Measurements from ENCODE around the gene RPS10.
"Not testable (repeated sequence)": the region's sequence is repeated elsewhere in the genome, so short reads cannot be mapped to it uniquely, and the experiment has no call there.

RPS10 gene

DNA sequence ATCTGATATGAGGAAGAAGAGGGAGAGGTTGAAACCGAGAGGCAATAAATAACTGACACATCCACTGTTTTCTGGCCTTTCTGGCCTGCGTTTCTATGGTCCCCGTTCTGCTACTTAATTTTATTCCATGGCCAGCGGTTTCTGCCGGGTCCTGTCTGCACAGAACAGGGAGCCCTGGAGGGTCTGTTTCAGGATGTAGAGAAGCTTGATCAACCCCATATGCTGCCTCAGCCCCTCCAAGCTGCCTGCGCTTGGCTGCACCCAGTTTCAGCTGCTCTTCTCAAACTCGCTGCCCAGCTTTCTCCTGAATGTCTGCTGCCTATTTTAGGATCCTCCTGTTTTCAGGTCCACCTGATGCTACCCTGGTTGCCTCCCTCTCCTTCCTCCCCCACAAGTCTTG, 21.5 kb upstream of the RPS10 start:
- DNase-seq: no peak

DNA sequence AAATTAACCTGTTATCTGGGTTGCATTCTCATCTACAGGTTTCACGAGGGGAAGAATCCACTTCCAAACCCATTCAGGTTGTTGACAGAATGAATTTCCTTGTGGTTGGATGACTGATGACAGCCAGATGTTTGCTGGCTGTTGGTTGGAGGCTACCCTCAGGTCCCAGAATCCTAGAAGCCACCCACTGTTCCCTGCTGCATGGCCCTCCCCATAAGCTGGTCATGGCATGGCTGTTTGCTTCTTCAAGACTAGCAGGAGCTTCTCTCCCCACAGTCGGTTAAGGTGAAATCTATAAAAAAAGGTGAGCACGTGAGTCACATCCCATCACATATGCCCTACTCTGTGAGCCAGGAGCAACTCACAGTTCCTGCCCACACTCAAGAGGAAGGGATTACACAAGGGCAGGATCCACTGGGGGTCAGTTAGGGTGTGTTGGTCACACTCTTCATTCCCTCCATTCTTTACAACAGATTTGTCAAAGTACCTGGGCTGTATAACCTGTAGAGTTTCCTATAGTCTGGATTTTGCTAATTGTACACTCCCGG, 19.5 kb upstream of the RPS10 start:
- no peak for DNase-seq

DNA sequence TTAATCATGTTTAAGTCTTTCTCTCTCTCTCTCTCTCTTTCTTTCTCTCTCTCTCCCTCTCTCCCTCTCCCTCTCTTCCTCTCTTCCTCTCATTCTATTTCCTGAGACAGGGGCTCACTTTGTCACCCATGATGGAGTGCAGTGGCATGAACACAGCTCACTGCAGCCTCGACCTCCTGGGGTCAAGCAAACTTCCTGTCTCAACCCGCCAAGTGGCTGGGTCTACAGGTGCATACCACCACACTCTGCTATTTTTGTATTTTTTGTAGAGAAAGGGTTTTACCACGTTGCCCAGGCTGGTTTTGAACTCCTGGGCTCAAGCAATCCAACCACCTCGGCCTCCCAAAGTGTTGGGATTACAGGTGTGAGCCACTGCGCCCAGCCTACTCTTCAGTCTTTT, 15.7 kb upstream of the RPS10 start:
- no peak for DNase-seq

DNA sequence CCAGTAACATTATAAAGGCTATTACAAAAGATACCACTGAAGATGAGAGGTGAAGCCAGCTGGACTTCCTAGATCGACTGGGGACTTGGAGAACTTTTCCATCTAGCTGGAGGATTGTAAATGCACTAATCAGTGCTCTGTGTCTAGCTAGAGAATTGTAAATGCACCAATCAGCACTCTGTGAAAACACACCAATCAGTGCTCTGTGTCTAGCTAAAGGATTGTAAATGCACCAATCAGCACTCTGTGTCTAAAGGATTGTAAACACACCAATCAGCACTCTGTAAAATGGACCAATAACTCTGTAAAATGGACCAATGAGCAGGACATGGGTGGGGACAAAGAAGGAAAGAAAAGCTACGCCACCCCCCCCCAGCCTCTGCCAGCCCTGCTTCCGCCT, 13.6 kb upstream of the RPS10 start:
- no peak for DNase-seq

DNA sequence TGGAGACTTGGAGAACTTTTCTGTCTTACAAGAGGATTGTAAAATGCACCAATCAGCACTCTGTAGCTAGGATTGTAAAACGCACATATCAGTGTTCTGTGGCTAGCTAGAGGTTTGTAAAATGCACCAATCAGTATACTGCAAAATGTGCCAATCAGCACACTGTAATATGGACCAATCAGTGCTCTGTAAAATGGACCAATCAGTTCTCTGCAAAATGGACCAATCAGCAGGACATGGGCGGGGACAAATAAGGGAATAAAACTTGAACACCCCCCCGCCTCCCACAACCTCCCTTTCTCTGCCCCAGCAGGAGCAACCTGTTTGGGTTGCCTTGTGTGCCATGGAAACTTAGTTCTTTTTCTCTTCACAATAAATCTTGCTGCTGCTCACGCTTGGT, 12.8 kb upstream of the RPS10 start:
- no peak for DNase-seq

- no peak for DNase-seq
Observed at GRCh38 chr6:34437644-34437970, 11.7 kb upstream of the RPS10 start.

DNA sequence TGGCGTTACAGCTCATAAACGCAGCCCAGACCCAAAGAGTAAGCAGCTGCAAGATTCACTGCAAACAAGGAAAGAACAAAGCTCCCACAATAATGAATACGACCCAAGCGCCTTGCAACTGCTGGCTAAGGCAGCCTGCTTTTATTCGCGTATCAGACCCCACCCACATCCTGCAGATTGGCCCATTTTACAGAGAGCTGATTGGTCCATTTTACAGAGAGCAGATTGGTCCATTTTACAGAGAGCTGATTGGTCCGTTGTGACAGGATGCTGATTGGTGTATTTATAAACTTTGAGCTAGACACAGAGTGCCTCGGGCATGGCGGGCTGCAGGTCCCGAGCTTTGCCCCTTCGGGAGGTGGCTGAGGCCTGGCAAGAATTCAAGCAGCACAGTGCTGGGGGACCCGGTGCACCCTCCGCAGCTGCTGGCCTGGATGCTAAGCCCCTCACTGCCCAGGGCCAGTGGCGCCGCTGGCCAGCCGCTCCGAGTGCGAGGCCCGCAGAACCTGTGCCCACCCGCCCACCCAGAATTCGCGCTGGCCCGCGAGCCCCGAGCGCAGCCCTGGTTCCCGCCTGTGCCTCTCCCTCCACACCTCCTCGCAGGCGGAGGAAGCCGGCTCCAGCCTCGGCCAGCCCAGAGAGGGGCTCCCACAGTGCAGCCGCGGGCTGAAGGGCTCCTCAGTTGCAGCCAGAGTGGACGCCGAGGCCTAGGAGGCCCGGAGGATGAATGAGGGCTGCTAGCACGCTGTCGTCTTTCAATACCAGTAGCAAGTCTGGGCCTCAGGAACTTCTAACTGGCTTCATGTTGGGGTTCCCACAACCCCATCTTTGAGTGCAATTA, 11.2 kb upstream of the RPS10 start:
- no peak for DNase-seq

DNA sequence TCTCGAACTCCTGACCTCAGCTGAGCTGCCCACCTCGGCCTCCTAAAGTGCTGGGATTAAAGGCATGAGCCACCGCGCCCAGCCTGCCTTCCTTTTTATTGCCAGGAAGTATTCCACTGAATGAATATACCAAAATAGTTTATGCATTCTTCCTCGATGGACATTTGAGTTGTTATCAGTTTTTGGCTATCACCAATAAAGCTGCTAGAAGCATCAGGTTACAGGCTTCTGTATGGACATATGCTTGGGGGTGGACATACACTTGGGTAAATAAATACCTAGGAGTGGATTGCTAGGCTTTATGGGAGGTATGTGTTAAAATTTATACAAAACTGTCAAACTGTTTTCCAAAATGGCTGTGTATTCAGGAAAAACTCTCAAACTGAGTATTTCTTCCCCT, 10.0 kb upstream of the RPS10 start:
- no peak for DNase-seq

- DNase-seq: no peak
Observed at GRCh38 chr6:34425132-34425497, 754 bp downstream of the RPS10 start.

DNA sequence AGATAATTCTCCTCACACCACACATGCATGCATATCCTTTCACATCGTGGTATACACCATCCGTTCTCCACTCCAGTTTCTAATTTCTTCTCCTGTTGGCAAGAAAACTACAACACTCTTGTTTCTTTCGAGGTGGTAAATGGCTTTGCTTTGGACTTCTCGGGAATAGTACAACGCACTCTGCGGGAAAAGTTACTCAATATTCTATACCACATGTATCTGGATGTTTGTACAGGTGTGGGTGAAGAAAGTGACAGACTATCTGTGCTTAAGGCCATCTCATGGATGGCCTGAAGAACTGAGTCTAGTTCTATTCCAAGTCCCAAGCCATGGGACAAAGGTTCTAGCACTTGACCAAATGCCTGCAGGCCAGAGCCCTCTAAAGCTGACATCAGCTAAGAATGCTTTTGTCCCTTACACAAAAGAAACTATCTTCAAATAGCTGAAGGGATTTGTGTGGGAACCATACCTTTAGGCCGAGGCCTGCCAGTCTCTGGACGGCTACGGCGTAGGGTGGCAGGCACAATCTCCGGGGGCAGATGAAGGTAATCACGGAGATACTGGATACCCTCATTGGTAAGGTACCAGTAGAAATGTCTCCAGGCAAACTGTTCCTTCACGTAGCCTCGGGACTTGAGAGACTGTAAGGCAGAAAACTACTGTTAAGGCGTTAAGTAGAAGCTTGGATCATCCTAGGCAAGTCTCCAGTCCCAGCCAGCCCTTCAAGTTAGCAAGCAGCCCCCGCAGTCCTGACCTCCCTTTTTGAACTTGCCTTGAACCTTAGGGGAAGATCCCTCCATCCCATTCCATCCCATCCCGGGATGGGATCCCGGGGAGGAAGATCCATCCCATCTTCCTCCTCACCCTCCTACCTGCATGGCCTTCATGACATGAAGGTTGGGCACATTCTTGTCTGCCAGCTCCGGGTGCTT, 1.4 kb downstream of the RPS10 start:
- no peak for DNase-seq

DNA sequence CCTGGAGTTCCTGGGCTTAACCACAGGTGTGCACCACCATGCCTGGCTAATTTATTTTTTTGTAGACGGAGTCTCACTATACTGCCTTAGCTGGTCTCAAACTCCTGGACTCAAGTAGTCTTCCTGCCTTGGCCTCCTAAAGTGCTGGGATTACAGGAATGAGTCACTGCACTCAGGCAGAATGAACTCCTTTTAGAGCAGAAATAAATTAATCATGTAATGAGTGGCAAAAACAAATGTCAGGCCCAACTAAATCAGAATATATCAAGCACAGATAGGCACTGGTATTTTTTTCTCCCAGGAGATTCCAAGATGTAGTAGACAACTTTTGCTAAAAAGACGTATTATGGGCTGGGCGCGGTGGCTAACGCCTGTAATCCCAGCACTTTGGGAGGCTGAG, 2.6 kb downstream of the RPS10 start:
- no peak for DNase-seq

- DNase-seq: no peak
Observed at GRCh38 chr6:34418367-34418766, 7.5 kb downstream of the RPS10 start.

GRCh38 chr6:34416877-34417371, 8.9 kb downstream of the RPS10 start:
- no peak for DNase-seq

DNA sequence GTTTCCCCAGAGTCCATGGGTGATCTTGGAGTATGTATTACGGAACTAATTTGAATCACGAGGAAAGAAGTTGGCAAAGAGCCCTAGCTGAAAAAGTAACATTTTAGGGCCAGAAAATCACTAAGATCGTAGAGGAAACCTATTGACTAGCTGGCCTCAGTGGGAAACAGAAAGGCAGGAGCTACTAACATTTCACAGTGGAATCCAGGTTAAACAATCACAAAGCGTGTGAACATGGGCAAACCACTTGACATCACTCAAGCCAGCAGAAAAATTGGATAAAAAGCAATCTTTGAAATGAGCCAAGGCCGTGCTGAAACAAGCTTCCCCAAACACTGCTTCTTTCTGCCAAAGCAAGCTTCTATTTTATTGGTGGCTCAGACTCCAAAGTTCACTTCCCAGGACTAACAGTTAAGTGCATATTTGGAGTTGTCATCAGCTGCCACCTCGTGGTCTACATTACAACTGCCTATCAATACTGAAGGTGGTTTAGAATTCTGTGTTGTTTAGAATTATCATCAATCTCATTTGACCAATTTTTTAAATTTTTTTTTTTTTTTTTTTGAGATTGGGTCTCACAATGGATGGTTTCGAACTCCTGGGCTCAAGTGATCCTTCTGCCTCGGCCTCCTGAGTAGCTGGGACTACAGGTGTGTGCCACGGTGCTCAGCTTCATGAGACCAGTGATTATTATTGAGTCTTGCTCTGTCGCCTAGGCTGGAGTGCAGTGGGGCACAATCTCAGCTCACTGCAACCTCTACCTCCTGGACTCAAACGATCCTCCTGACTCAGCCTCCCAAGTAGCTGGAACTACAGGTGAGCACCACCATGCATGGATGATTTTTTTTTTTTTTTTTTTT, 10.6 kb downstream of the RPS10 start:
- peak; percentile 59 for DNase-seq

- no peak for DNase-seq
Observed at GRCh38 chr6:34412643-34413214, 13.1 kb downstream of the RPS10 start.

- no peak for DNase-seq
Observed at GRCh38 chr6:34412016-34412415, 13.9 kb downstream of the RPS10 start.

DNA sequence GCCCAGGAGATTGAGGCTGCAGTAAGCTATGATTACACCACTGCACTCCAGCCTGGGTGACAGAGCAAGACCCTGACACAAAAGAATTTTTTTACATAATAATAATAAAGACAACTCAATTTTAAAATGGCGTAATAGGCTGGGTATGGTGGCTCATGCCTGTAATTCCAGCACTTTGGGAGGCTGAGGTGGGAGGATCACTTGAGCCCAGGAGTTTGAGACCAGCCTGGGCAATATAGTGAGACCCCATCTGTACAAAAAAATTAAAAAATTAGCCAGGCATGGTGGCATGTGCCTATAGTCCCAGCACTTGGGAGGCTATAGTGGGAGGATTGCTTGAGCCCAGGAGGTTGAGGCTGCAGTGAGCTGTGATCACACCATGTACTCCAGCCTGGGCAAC, 18.0 kb downstream of the RPS10 start:
- DNase-seq: not testable (repeated sequence)

DNA sequence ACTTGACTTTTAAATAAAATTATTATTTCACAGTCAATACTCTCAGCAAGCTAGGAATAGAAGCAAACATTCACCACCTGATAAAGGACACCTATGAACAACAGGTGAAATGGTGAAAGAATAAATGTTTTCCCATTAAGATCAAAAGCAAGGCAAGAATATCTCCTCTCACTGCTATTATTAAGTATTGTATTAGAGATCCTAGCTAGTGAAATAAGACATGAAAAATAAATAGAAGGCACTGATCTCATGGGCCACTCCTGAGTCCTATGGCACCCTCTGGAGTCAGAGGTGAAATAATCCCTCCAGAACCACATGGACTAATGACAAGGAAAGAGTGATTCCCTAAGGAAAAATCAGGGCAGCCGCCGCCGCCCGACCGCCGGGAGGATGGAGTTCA, 29.4 kb downstream of the RPS10 start:
- DNase-seq: no peak

DNA sequence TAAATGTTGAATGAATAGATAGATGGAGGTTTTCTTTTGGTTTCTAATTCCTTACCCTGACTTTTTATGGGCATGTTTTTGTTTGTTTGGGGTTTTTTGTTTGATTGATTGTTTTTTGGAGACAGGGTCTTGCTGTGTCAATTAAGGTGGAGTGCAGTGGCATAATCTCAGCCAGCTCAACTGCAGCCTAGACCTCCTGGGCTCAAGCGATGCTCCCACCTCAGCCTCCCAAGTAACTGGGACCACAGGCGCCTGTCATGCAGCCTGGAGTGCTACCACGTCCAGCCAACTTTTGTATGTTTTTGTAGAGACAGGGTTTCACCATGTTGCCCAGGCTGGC, 31.9 kb downstream of the RPS10 start:
- DNase-seq: no peak

- DNase-seq: no peak
Observed at GRCh38 chr6:34393191-34393965, 32.5 kb downstream of the RPS10 start.

DNA sequence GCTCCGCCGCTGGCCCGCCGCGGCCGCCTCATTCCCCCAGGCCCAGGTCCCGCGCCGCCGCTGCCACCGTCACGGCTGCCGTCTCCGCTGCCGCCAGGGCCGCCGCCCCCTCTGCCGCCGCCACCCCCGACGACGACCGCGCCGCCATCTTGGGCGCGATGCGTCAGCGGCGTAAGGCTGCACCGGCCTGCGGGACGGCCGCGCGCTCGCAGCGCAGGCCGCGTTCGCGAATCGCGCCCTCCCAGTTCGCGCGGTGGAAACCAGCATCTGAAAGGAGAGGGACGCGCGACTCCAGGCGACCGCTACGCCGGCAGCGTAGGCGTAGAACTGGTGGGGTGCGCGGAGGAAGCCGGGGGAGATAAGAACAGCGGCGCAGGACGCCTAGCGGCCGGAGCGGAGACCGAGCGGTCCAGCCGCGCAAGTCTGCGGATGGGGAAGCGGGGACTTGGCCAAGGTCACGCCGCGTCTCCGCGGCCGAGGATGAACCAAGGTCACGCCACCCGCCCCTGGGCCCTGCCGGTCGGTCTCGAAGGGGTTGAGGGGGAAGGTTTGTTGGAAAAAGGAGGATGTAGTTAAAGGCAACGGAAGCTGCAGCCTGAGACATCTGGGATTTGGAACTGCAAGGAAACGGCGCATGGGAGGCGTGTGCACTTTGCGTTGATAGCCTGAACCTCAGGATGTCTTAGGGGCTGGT, 33.2 kb downstream of the RPS10 start, which contains the start of gene NUDT3:
Gene NUDT3 (minus strand): TSS at position 173 of the 694 bp plus-strand sequence. CDS start 307 bp downstream, outside the sequence.
- DNase-seq: peak; percentile 97

Data from NCI-H510A treated with DMSO at 0.1 percent for 48 hours (cell line).